Stomach (tissue), 9 donors: ENCODE data around the gene CRYBG1. TPM values are rescaled to one million over a fixed set of nuclear protein-coding genes. Genes with fewer than 3 reads are reported as not detected.

ENCODE experiments used
- DNase-seq, 2 donors: peaks; one replicate each; pipeline versions ENCODE4 v3.0.0 to v3.0.0-alpha.2; 2013 to 2019
- H3K27ac ChIP-seq, 5 donors: fragments of 200-600 bp in 4 of 5; sonication (generic) in 4 of 5; one replicate each; pipeline ENCODE4 v1.5.1; 2013 to 2019; ENCODE audit warnings: mild to moderate bottlenecking in 1 of 5, moderate library complexity in 1 of 5
- H3K27me3 ChIP-seq, 3 donors: fragments of 200-600 bp; sonication (generic); one replicate each; pipeline ENCODE4 v1.5.1; 2017 to 2019; ENCODE audit warnings: mixed run types in 1 of 3
- H3K36me3 ChIP-seq, 4 donors: fragments of 200-600 bp; sonication (generic); 1 replicate in 3 of 4; 2 replicates in 1 of 4; pipeline ENCODE4 v1.5.1; 2016 to 2019
- H3K4me1 ChIP-seq, 4 donors: fragments of 200-600 bp; sonication (generic); one replicate each; pipeline ENCODE4 v1.5.1; 2016 to 2019
- H3K4me3 ChIP-seq, 4 donors: fragments of 200-600 bp; sonication (generic) in 3 of 4; one replicate each; pipeline ENCODE4 v1.5.1; 2016 to 2019; ENCODE audit warnings: mild to moderate bottlenecking in 1 of 4
- H3K9me3 ChIP-seq, 4 donors: fragments of 200-600 bp; sonication (generic); one replicate each; pipeline ENCODE4 v1.5.1; 2016 to 2019
- EP300 ChIP-seq: sonication (generic); formaldehyde crosslinking; IDR thresholded peaks from one replicate; pipeline ENCODE4 v1.6.1; 2017; ENCODE audit warnings: antibody characterized with exemption
- POLR2A ChIP-seq, 4 donors: fragments of 450-650 bp; IDR thresholded peaks; one replicate each; pipeline ENCODE4 v1.6.1; 2016; ENCODE audit warnings: antibody characterized with exemption in 4 of 4, control low read depth in 2 of 4, mild to moderate bottlenecking in 1 of 4, moderate library complexity in 1 of 4
- POLR2AphosphoS5 ChIP-seq, 3 donors: sonication (generic); formaldehyde crosslinking; IDR thresholded peaks; one replicate each; pipeline ENCODE4 v1.6.1; 2016; ENCODE audit warnings: antibody characterized with exemption in 3 of 3
- WGBS, 5 donors: extraction: QIAGEN DNeasy Blood & Tissue Kit in 3 of 5; methylation state at CpG; one replicate each; pipeline versions ENCODE4 v1.1.5 to v1.1.7; 2013 to 2018; 5-methylcytosine and 5-hydroxymethylcytosine counted together
- intact Hi-C: fragments of 100-400 bp; cut with DNase I; formaldehyde crosslinking; loops from one replicate; pipeline ENCODE4 v1.15.1; 2023; ENCODE audit warnings: low total_unique reads
- polyA plus RNA-seq, 3 donors: library from polyadenylated mRNA; stranded (reverse); fragments of 200-250 nt; gene quantifications; one replicate each; pipeline ENCODE4 v1.2.3, GENCODE V29; 2013
- total RNA-seq, 5 donors: library from RNA; depleted of rRNA; stranded (reverse); fragments of >200 nt; gene quantifications; one replicate each; pipeline versions ENCODE4 v1.1.0 to v1.2.3, GENCODE V29; 2014 to 2016
- TF ChIP-seq, protein P1 (sequence below), 7 experiments: fragments of 450-650 bp in 4 of 7; fragments of 200-600 bp in 3 of 7; sonication (generic) in 3 of 7; IDR thresholded peaks; one replicate each; pipeline ENCODE4 v1.5.1; 2016 to 2019; ENCODE audit warnings: antibody characterized with exemption in 7 of 7, control low read depth in 2 of 7, mild to moderate bottlenecking in 1 of 7
- donor health status: healthy with polysubstance abuse.
- donor health status: Bipolar disorder and iron deficiency.
- donor health status: healthy.

Gene CRYBG1
- total and polyA plus RNA-seq, 8 donors, result 0.45 to 47.2 (median 9.9) TPM

DNA sequence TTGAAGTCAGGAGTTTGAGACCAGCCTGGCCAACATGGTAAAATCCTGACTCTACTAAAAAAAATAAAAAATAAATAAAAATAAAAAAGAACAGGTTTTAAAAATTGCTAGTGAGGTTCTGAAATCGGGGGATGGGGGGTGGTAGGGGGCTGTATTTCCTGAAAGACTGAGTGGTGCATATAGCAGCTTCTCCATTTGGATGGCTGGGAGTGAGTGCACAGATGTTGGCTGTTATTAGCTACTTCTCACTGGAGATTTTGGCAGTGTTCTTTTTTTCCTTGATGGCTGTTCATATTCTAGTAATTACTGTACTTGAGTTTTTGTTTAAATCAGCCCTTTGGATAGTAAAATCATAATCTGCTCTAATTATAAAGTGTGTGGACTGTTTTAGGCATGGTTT lies 189.0 kb downstream of the CRYBG1 start:
- 79 to 100% (median 87%) methylated on average over 1 of the region's 1 CpG for WGBS, 5 donors
- no peak for DNase-seq
- intact Hi-C loops, result no loop called here
- Histone ChIP-seq H3K9me3 (no peaks in the 10 kb centered on the region), H3K27ac (no peak overlapping the region), H3K36me3 (peaks cover 0 to 25% (median 19%) of the 10 kb centered on the region in 4 donors), H3K27me3 (no peaks in the 10 kb centered on the region), H3K4me3 (no peak overlapping the region), H3K4me1 (peaks cover 0 to 28% (median 9%) of the 10 kb centered on the region in 4 donors)
- no peak for TF ChIP-seq POLR2AphosphoS5 (IDR thresholded peaks at IDR 0.05)
- TF ChIP-seq EP300, result no peak
- TF ChIP-seq, protein P1, sequence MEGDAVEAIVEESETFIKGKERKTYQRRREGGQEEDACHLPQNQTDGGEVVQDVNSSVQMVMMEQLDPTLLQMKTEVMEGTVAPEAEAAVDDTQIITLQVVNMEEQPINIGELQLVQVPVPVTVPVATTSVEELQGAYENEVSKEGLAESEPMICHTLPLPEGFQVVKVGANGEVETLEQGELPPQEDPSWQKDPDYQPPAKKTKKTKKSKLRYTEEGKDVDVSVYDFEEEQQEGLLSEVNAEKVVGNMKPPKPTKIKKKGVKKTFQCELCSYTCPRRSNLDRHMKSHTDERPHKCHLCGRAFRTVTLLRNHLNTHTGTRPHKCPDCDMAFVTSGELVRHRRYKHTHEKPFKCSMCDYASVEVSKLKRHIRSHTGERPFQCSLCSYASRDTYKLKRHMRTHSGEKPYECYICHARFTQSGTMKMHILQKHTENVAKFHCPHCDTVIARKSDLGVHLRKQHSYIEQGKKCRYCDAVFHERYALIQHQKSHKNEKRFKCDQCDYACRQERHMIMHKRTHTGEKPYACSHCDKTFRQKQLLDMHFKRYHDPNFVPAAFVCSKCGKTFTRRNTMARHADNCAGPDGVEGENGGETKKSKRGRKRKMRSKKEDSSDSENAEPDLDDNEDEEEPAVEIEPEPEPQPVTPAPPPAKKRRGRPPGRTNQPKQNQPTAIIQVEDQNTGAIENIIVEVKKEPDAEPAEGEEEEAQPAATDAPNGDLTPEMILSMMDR (IDR thresholded peaks at IDR 0.05), result no peak
- TF ChIP-seq POLR2A (IDR thresholded peaks at IDR 0.05), result no peak

DNA sequence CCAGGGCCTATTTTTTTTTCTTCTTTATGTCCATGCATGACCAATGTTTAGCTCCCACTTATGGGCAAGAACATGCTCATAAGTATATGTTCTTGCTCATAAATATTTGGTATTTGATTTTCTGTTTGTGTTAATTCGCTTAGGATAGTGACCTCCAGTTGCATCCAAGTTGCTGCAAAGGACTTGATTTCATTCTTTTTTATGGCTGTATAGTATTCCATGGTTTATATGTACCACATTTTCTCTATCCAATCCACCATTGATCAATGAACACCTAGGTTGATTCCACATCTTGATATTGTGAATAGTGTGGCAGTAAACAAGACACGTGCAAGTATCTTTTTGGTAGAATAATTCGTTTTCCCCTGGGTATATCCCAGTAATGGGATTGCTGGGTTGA lies 190.6 kb downstream of the CRYBG1 start:
- intact Hi-C loops, result no loop called here
- no peak for TF ChIP-seq POLR2AphosphoS5 (IDR thresholded peaks at IDR 0.05)
- no peak for TF ChIP-seq EP300
- TF ChIP-seq POLR2A (IDR thresholded peaks at IDR 0.05), result no peak
- TF ChIP-seq, protein P1 (IDR thresholded peaks at IDR 0.05), result no peak
- H3K27me3 ChIP-seq, result no peaks in the 10 kb centered on the region
- 90 to 99% (median 98%) methylated on average over 3 of the region's 3 CpGs for whole genome bisulfite sequencing, 5 donors
- no peak overlapping the region for H3K27ac ChIP-seq
- H3K4me3 ChIP-seq, result no peak overlapping the region
- DNase-seq, result no peak
- peaks cover 0 to 23% (median 9%) of the 10 kb centered on the region in 4 donors for H3K4me1 ChIP-seq
- no peaks in the 10 kb centered on the region for H3K9me3 ChIP-seq
- H3K36me3 ChIP-seq, result peaks cover 0 to 31% (median 22%) of the 10 kb centered on the region in 4 donors

DNA sequence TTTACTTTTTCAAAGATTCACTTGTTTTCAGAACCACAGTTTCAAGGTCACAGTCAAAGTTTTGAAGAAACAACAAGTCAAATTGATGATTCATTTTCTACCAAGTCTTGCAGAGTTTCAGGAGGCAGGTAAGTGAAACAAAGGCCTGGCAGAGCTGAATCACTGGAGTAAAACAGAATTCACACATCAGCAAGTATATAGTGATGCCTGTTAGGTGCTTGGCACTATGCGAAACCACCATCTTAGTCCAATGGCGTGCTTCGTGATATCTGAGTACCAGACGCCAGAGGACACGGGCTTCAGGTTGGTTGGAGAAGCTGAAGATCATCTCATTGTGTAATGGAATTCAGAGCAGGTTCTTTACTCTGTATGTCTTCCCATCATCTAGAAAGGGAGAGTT lies 192.9 kb downstream of the CRYBG1 start:
- H3K4me1 ChIP-seq, result peaks cover 0 to under 1% (median 0%) of the 10 kb centered on the region in 4 donors
- no peak for DNase-seq
- WGBS, 5 donors, result 95 to 97% (median 96%) methylated on average over 5 of the region's 5 CpGs
- no peaks in the 10 kb centered on the region for H3K27me3 ChIP-seq
- H3K4me3 ChIP-seq, result no peak overlapping the region
- intact Hi-C loops, result no loop called here
- H3K27ac ChIP-seq, result no peak overlapping the region
- H3K9me3 ChIP-seq, result no peaks in the 10 kb centered on the region
- TF ChIP-seq POLR2A (IDR thresholded peaks at IDR 0.05), result no peak
- TF ChIP-seq EP300, result no peak
- TF ChIP-seq, protein P1 (IDR thresholded peaks at IDR 0.05), result no peak
- TF ChIP-seq POLR2AphosphoS5 (IDR thresholded peaks at IDR 0.05), result no peak
- H3K36me3 ChIP-seq, result peaks cover 0 to 36% (median 24%) of the 10 kb centered on the region in 4 donors

DNA sequence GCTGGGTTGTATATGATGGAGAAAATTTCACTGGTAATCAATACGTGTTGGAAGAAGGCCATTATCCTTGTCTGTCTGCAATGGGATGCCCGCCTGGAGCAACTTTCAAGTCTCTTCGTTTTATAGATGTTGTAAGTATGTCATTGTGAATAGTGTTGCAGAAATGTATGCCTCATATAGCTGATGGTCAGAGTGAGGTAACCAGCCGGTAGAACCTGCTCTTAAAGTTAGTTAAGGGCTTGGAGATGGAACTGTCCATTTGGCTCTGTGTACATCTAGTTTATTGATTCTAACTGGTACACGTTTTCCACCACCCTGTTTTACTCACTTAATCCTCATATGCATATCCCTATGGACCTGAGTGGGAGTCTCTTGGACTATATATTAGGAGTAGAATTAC lies 195.2 kb downstream of the CRYBG1 start:
- Histone ChIP-seq H3K4me3 (no peak overlapping the region), H3K4me1 (no peaks in the 10 kb centered on the region), H3K36me3 (peaks cover 0 to 57% (median 36%) of the 10 kb centered on the region in 4 donors), H3K9me3 (no peaks in the 10 kb centered on the region), H3K27ac (no peak overlapping the region), H3K27me3 (no peaks in the 10 kb centered on the region)
- WGBS, 5 donors, result 76 to 85% (median 77%) methylated on average over 5 of the region's 5 CpGs
- DNase-seq, result no peak
- intact Hi-C loops, result no loop called here
- TF ChIP-seq, protein P1 (IDR thresholded peaks at IDR 0.05), result no peak
- TF ChIP-seq EP300 (no peak), POLR2AphosphoS5 (IDR thresholded peaks at IDR 0.05) (no peak), POLR2A (IDR thresholded peaks at IDR 0.05) (no peak)
